Measurements from ENCODE around the gene CACNB1. TPM values are rescaled to one million over a fixed set of nuclear protein-coding genes. Genes with fewer than 3 reads are reported as not detected.

CACNB1 gene
- polyA plus RNA-seq, 1 donor = 12.2 TPM

DNA sequence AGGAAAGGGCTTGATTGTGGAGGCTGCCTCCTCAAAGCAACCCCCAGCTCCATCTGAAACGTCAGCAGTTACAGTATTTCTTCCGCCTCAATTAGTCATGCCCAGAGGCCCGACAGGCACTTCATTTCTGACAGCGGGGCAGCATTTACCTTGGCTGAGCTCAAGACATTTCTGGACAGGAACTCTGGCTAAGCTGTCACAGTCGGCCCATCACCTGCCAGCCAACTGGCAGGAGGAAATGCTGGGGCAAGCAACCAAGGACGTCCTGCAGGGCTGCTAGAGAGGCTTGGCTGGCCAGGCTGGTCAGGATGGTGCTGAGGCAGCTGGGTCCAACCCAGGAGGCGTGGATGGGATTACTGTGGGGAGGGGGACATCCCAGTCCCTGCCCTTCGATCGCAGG lies 73.8 kb downstream of the CACNB1 start:
- DNase-seq = no peak

Other genes starting within 250 kb of the CACNB1 start
- gene FBXO47, start 230.3 kb downstream of the CACNB1 start, polyA plus RNA-seq (ENCODE audit: insufficient read length) = not detected
- gene PLXDC1, start 46.0 kb downstream of the CACNB1 start, polyA plus RNA-seq (ENCODE audit: insufficient read length) = 5.9 TPM
- gene ARL5C, start 31.5 kb downstream of the CACNB1 start, polyA plus RNA-seq (ENCODE audit: insufficient read length) = 0.22 TPM
- 1,651 TPM for gene RPL19, start 2.6 kb upstream of the CACNB1 start, polyA plus RNA-seq (ENCODE audit: insufficient read length)
- gene STAC2, start 28.3 kb upstream of the CACNB1 start, polyA plus RNA-seq (ENCODE audit: insufficient read length) = 3.5 TPM
- 16.8 TPM for gene FBXL20, start 204.0 kb upstream of the CACNB1 start, polyA plus RNA-seq (ENCODE audit: insufficient read length)

All from left kidney (tissue), 2 donors.